NCI-H2171 treated with DMSO at 0.1 percent for 48 hours (cell line): ENCODE results near the gene NUP214.

Source experiments
- DNase-seq: peaks from one replicate; lab custom pipeline; 2025; lab: John Stamatoyannopoulos, UW

The NUP214 gene

GRCh38 chr9:131277287-131277909 lies 152.0 kb downstream of the NUP214 start:
- no peak for DNase-seq

GRCh38 chr9:131277910-131278701 lies 152.7 kb downstream of the NUP214 start:
- DNase-seq, result peak; percentile 95

GRCh38 chr9:131278702-131279111 lies 153.3 kb downstream of the NUP214 start:
- no peak for DNase-seq

- no peak for DNase-seq
Measured at GRCh38 chr9:131279196-131279862, 153.9 kb downstream of the NUP214 start.

- no peak for DNase-seq
Measured at GRCh38 chr9:131279863-131280570, 154.6 kb downstream of the NUP214 start.

GRCh38 chr9:131280660-131281059 lies 155.3 kb downstream of the NUP214 start:
- no peak for DNase-seq

GRCh38 chr9:131281119-131281965 lies 156.0 kb downstream of the NUP214 start:
- DNase-seq, result no peak

GRCh38 chr9:131282175-131282574 lies 156.8 kb downstream of the NUP214 start:
- DNase-seq, result no peak

- peak; percentile 55 for DNase-seq
Measured at GRCh38 chr9:131282688-131283422, 157.5 kb downstream of the NUP214 start.
